T-helper 2 cell treated with Interferon-gamma antibody and Interleukin-4, amounts not matched to agents 5 μg/mL and 100 μg/mL, for 36 hours (primary cell): Measurements from ENCODE around the gene LHFPL5.

Experiments
- DNase-seq: peaks from one replicate; pipeline ENCODE4 v3.0.0; 2021; ENCODE audit warnings: low spot score
- H3K27ac Mint-ChIP-seq: one replicate; pipeline ENCODE4 v1.8.0; 2021; ENCODE audit warnings: mild to moderate bottlenecking, mixed read lengths
- H3K27me3 Mint-ChIP-seq: one replicate; pipeline ENCODE4 v1.8.0; 2021; ENCODE audit warnings: low read depth, mixed read lengths
- H3K36me3 Mint-ChIP-seq: one replicate; pipeline ENCODE4 v1.8.0; 2021; ENCODE audit warnings: low read depth, mixed read lengths
- H3K4me1 Mint-ChIP-seq: one replicate; pipeline ENCODE4 v1.8.0; 2021; ENCODE audit warnings: low read depth, mixed read lengths
- H3K4me3 Mint-ChIP-seq: one replicate; pipeline ENCODE4 v1.8.0; 2022; ENCODE audit warnings: mild to moderate bottlenecking, moderate library complexity, mixed read lengths
- H3K9me3 Mint-ChIP-seq: one replicate; pipeline ENCODE4 v1.8.0; 2021; ENCODE audit warnings: mixed read lengths

The LHFPL5 gene

GRCh38 chr6:35782424-35782823 lies 22.7 kb upstream of the LHFPL5 start:
- Mint-ChIP-seq H3K4me1 (no peaks in the 10 kb centered on the region), H3K27me3 (peaks cover 33% of the 10 kb centered on the region), H3K9me3 (no peaks in the 10 kb centered on the region), H3K4me3 (no peak overlapping the region), H3K27ac (no peak overlapping the region), H3K36me3 (no peaks in the 10 kb centered on the region)
- no peak for DNase-seq

- Mint-ChIP-seq H3K9me3 (no peaks in the 10 kb centered on the region), H3K4me3 (no peak overlapping the region), H3K27me3 (peaks cover 37% of the 10 kb centered on the region), H3K27ac (no peak overlapping the region), H3K4me1 (no peaks in the 10 kb centered on the region), H3K36me3 (no peaks in the 10 kb centered on the region)
- DNase-seq: no peak
Measured at GRCh38 chr6:35784200-35784599, 21.0 kb upstream of the LHFPL5 start.

- Mint-ChIP-seq H3K4me1 (no peaks in the 10 kb centered on the region), H3K36me3 (no peaks in the 10 kb centered on the region), H3K27me3 (peaks cover 43% of the 10 kb centered on the region), H3K27ac (no peak overlapping the region), H3K4me3 (no peak overlapping the region), H3K9me3 (no peaks in the 10 kb centered on the region)
- no peak for DNase-seq
Measured at GRCh38 chr6:35786272-35786671, 18.9 kb upstream of the LHFPL5 start.

GRCh38 chr6:35786810-35787209 lies 18.3 kb upstream of the LHFPL5 start:
- H3K4me3 Mint-ChIP-seq: no peak overlapping the region
- DNase-seq: no peak
- H3K27me3 Mint-ChIP-seq: peaks cover 42% of the 10 kb centered on the region
- no peak overlapping the region for H3K27ac Mint-ChIP-seq
- H3K36me3 Mint-ChIP-seq: no peaks in the 10 kb centered on the region
- no peaks in the 10 kb centered on the region for H3K4me1 Mint-ChIP-seq
- H3K9me3 Mint-ChIP-seq: no peaks in the 10 kb centered on the region

- peaks cover 39% of the 10 kb centered on the region for H3K27me3 Mint-ChIP-seq
- H3K4me1 Mint-ChIP-seq: no peaks in the 10 kb centered on the region
- H3K27ac Mint-ChIP-seq: no peak overlapping the region
- H3K36me3 Mint-ChIP-seq: no peaks in the 10 kb centered on the region
- H3K9me3 Mint-ChIP-seq: no peaks in the 10 kb centered on the region
- no peak overlapping the region for H3K4me3 Mint-ChIP-seq
- DNase-seq: no peak
Measured at GRCh38 chr6:35787266-35788218, 17.6 kb upstream of the LHFPL5 start.

GRCh38 chr6:35788423-35788982 lies 16.6 kb upstream of the LHFPL5 start:
- DNase-seq: no peak
- no peaks in the 10 kb centered on the region for H3K4me1 Mint-ChIP-seq
- H3K9me3 Mint-ChIP-seq: no peaks in the 10 kb centered on the region
- peaks cover 39% of the 10 kb centered on the region for H3K27me3 Mint-ChIP-seq
- H3K4me3 Mint-ChIP-seq: no peak overlapping the region
- H3K36me3 Mint-ChIP-seq: no peaks in the 10 kb centered on the region
- no peak overlapping the region for H3K27ac Mint-ChIP-seq

GRCh38 chr6:35790683-35791082 lies 14.5 kb upstream of the LHFPL5 start:
- no peak overlapping the region for H3K4me3 Mint-ChIP-seq
- H3K27me3 Mint-ChIP-seq: peaks cover 30% of the 10 kb centered on the region
- no peak overlapping the region for H3K27ac Mint-ChIP-seq
- DNase-seq: no peak
- H3K9me3 Mint-ChIP-seq: no peaks in the 10 kb centered on the region
- H3K36me3 Mint-ChIP-seq: no peaks in the 10 kb centered on the region
- H3K4me1 Mint-ChIP-seq: no peaks in the 10 kb centered on the region

GRCh38 chr6:35794536-35795452 lies 10.4 kb upstream of the LHFPL5 start:
- H3K27me3 Mint-ChIP-seq: peaks cover 6% of the 10 kb centered on the region

GRCh38 chr6:35795453-35796071 lies 9.6 kb upstream of the LHFPL5 start:
- Mint-ChIP-seq H3K4me1 (no peaks in the 10 kb centered on the region), H3K9me3 (no peaks in the 10 kb centered on the region), H3K27me3 (peaks cover 2% of the 10 kb centered on the region), H3K36me3 (no peaks in the 10 kb centered on the region), H3K27ac (no peak overlapping the region), H3K4me3 (no peak overlapping the region)
- no peak for DNase-seq

More at GRCh38 chr6:35794536-35795452, 10.4 kb upstream of the LHFPL5 start:
- no peak overlapping the region for H3K4me3 Mint-ChIP-seq
- no peak for DNase-seq
- no peak overlapping the region for H3K27ac Mint-ChIP-seq
- H3K36me3 Mint-ChIP-seq: no peaks in the 10 kb centered on the region
- H3K4me1 Mint-ChIP-seq: no peaks in the 10 kb centered on the region
- H3K9me3 Mint-ChIP-seq: no peaks in the 10 kb centered on the region

GRCh38 chr6:35796236-35796635 lies 8.9 kb upstream of the LHFPL5 start:
- Mint-ChIP-seq H3K27me3 (peaks cover 2% of the 10 kb centered on the region), H3K27ac (no peak overlapping the region), H3K4me1 (no peaks in the 10 kb centered on the region), H3K4me3 (no peak overlapping the region), H3K36me3 (no peaks in the 10 kb centered on the region), H3K9me3 (no peaks in the 10 kb centered on the region)
- DNase-seq: no peak

GRCh38 chr6:35797837-35798526 lies 7.2 kb upstream of the LHFPL5 start:
- no peaks in the 10 kb centered on the region for H3K9me3 Mint-ChIP-seq
- peaks cover 2% of the 10 kb centered on the region for H3K27me3 Mint-ChIP-seq
- no peaks in the 10 kb centered on the region for H3K36me3 Mint-ChIP-seq
- no peak overlapping the region for H3K4me3 Mint-ChIP-seq
- H3K4me1 Mint-ChIP-seq: no peaks in the 10 kb centered on the region
- no peak overlapping the region for H3K27ac Mint-ChIP-seq
- DNase-seq: no peak

GRCh38 chr6:35798706-35799105 lies 6.4 kb upstream of the LHFPL5 start:
- Mint-ChIP-seq H3K27me3 (peaks cover 2% of the 10 kb centered on the region), H3K4me1 (no peaks in the 10 kb centered on the region), H3K36me3 (no peaks in the 10 kb centered on the region), H3K27ac (no peak overlapping the region), H3K4me3 (no peak overlapping the region), H3K9me3 (no peaks in the 10 kb centered on the region)
- no peak for DNase-seq

GRCh38 chr6:35801148-35801547 lies 4.0 kb upstream of the LHFPL5 start:
- no peaks in the 10 kb centered on the region for H3K36me3 Mint-ChIP-seq
- H3K27me3 Mint-ChIP-seq: peaks cover 1% of the 10 kb centered on the region
- no peak overlapping the region for H3K27ac Mint-ChIP-seq

More at GRCh38 chr6:35801148-35801547, 4.0 kb upstream of the LHFPL5 start:
- H3K4me1 Mint-ChIP-seq: no peaks in the 10 kb centered on the region
- no peak overlapping the region for H3K4me3 Mint-ChIP-seq
- no peak for DNase-seq
- no peaks in the 10 kb centered on the region for H3K9me3 Mint-ChIP-seq
